Measurements from ENCODE around the gene VEGFD. TPM values are rescaled to one million over a fixed set of nuclear protein-coding genes. Genes with fewer than 3 reads are reported as not detected.

The VEGFD gene
- total RNA-seq = 80.1 TPM
- long read RNA-seq, transcript VEGFD-201 (7 exons, 2,037 nt) = major isoform, 105 of 113 reads
- long read RNA-seq, partial matches to known transcripts = 5 of 113 reads
- long read RNA-seq, other reads (novel, unspliced or antisense) = 3 of 113 reads

DNA sequence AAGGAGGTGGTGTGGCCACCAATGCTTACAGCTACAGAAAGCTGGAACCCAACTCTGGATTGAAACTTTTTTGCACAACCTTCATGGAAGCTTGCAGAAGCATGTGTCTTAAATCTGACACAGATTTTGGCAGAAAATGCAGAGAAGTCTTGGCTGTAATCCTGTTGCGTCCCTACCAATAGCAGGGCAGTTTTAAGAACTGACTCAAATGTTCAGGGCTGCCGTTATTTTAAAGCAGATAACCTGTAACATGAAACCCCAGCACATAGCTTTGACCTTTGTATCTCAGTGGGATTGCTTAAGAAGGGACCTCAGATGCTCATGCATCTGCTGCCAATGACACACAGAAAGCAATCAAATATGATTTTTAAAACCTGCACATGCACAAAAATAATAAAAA, at the start of gene VEGFD:
Gene VEGFD, minus strand, starts transcription at position 110 of the 400 bp plus-strand sequence. CDS start 467 bp downstream, outside the sequence.
- Histone ChIP-seq H3K4me3 (peak within 1 kb of the TSS; percentile 32), H3K9me3 (no peaks in the 10 kb centered on the region), H3K36me3 (no peaks in the 10 kb centered on the region), H3K27me3 (no peaks in the 10 kb centered on the region), H3K27ac (no peak within 1 kb of the TSS), H3K4me1 (no peaks in the 10 kb centered on the region)
- no peak for TF ChIP-seq CTCF (IDR thresholded peaks at IDR 0.05)
- no peak for DNase-seq
- ATAC-seq = no peak
- intact Hi-C loops (cut with DNase I) = no loop called here

- Histone ChIP-seq H3K27me3 (no peaks in the 10 kb centered on the region), H3K27ac (no peak overlapping the region), H3K4me3 (no peak overlapping the region), H3K4me1 (no peaks in the 10 kb centered on the region), H3K36me3 (no peaks in the 10 kb centered on the region), H3K9me3 (no peaks in the 10 kb centered on the region)
- ATAC-seq (no peak), DNase-seq (no peak)
- intact Hi-C loops (cut with DNase I) = no loop called here
- TF ChIP-seq CTCF (IDR thresholded peaks at IDR 0.05) = no peak
Measured at GRCh38 chrX:15430584-15430983, 46.4 kb upstream of the VEGFD start.

GRCh38 chrX:15430076-15430475, 45.9 kb upstream of the VEGFD start:
- no peak for TF ChIP-seq CTCF (IDR thresholded peaks at IDR 0.05)

GRCh38 chrX:15425024-15425423, 40.8 kb upstream of the VEGFD start:
- Histone ChIP-seq H3K4me3 (no peak overlapping the region), H3K27ac (no peak overlapping the region), H3K27me3 (no peaks in the 10 kb centered on the region), H3K9me3 (no peaks in the 10 kb centered on the region), H3K36me3 (no peaks in the 10 kb centered on the region), H3K4me1 (no peaks in the 10 kb centered on the region)
- no peak for DNase-seq
- no peak for TF ChIP-seq CTCF (IDR thresholded peaks at IDR 0.05)
- intact Hi-C loops (cut with DNase I) = no loop called here
- ATAC-seq = no peak

More at GRCh38 chrX:15430076-15430475, 45.9 kb upstream of the VEGFD start:
- no peak overlapping the region for H3K4me3 ChIP-seq
- no peaks in the 10 kb centered on the region for H3K9me3 ChIP-seq
- H3K27ac ChIP-seq = no peak overlapping the region
- H3K27me3 ChIP-seq = no peaks in the 10 kb centered on the region
- H3K36me3 ChIP-seq = no peaks in the 10 kb centered on the region
- DNase-seq = no peak
- ATAC-seq = no peak
- no peaks in the 10 kb centered on the region for H3K4me1 ChIP-seq
- intact Hi-C loops (cut with DNase I) = no loop called here

DNA sequence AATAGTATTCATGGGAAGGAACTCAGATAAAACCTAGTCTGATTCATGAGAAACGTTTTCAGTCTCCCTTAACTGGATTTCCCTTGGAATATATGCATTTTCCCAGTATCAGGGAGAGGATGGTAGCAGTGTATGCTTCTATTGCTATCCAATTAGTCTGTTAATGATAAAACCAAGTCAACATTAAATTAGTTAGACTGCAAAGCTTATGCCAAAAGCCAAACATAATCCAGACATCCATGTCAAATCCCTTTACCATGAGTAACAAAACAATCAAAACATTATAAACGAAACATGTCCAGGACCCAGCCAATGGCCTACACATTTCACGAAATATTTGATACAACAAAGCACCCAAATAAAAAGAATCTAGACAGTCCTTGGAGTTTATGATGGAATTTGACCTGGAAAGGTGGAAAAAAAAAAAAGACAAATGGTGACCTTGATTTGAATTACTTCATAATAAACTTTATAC, 34.5 kb upstream of the VEGFD start:
- no peak for TF ChIP-seq CTCF (IDR thresholded peaks at IDR 0.05)
- DNase-seq (no peak), ATAC-seq (no peak)
- Histone ChIP-seq H3K27ac (no peak overlapping the region), H3K4me3 (no peak overlapping the region), H3K4me1 (no peaks in the 10 kb centered on the region), H3K9me3 (no peaks in the 10 kb centered on the region), H3K36me3 (no peaks in the 10 kb centered on the region), H3K27me3 (no peaks in the 10 kb centered on the region)
- intact Hi-C loops (cut with DNase I) = no loop called here
